ENCODE data around the gene CCNK.

The CCNK gene

DNA sequence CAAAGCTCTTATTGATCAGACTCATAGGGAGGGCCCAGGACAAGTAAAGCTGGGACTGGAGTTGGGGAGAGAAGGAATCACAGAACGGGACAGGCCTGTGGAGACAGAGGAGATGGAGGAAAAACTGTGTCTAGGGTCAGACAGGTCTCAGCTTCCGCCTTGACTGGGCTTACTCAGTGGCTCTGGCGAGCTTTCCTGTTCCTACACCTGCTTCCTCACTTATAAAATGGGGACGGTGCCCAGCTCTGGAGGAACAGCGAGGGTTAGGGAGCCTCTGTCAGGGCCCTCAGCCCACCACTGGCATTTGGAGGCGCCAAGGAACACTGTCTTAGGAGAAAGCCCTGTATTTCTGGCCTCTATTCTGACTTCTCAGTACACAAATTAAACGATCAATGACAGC, 35.3 kb upstream of the CCNK start:
- no peaks in the 10 kb centered on the region for H3K9me2 ChIP-seq (ENCODE audit: low read depth, low read length)
- no peak overlapping the region for H3K4me2 ChIP-seq (ENCODE audit: low read length)
- no peaks in the 10 kb centered on the region for H3F3A ChIP-seq (ENCODE audit: insufficient read depth, low read length)
- H2AFZ ChIP-seq (ENCODE audit: low read length), result no peak overlapping the region
- peaks cover 30% of the 10 kb centered on the region; the same call in 1 of the 2 replicates for H3K36me3 ChIP-seq (ENCODE audit: insufficient read depth, low read length)
- no peaks in the 10 kb centered on the region for H3K4me1 ChIP-seq (ENCODE audit: insufficient read depth, low read length, severe bottlenecking)
- no peaks in the 10 kb centered on the region for H4K20me1 ChIP-seq (ENCODE audit: insufficient read depth, low read length)
- H3K79me2 ChIP-seq (ENCODE audit: insufficient read depth, low read length), result no peaks in the 10 kb centered on the region
- no peak overlapping the region for H3K4me3 ChIP-seq (ENCODE audit: low read depth, low read length, poor library complexity, severe bottlenecking)
- no peak overlapping the region for H3K27ac ChIP-seq (ENCODE audit: low read depth, low read length, poor library complexity, severe bottlenecking)
- no peaks in the 10 kb centered on the region for H3K27me3 ChIP-seq (ENCODE audit: insufficient read depth, low read length)
- TF ChIP-seq, protein P1, sequence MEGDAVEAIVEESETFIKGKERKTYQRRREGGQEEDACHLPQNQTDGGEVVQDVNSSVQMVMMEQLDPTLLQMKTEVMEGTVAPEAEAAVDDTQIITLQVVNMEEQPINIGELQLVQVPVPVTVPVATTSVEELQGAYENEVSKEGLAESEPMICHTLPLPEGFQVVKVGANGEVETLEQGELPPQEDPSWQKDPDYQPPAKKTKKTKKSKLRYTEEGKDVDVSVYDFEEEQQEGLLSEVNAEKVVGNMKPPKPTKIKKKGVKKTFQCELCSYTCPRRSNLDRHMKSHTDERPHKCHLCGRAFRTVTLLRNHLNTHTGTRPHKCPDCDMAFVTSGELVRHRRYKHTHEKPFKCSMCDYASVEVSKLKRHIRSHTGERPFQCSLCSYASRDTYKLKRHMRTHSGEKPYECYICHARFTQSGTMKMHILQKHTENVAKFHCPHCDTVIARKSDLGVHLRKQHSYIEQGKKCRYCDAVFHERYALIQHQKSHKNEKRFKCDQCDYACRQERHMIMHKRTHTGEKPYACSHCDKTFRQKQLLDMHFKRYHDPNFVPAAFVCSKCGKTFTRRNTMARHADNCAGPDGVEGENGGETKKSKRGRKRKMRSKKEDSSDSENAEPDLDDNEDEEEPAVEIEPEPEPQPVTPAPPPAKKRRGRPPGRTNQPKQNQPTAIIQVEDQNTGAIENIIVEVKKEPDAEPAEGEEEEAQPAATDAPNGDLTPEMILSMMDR (IDR thresholded peaks at IDR 0.05; ENCODE audit: low read length), result no peak
- no peak for TF ChIP-seq EZH2 (IDR thresholded peaks at IDR 0.05; ENCODE audit: borderline replicate concordance, low read length)
- no peaks in the 10 kb centered on the region for H3K9me3 ChIP-seq (ENCODE audit: low read length)
- no peak overlapping the region for H3K9ac ChIP-seq (ENCODE audit: low read length)

DNA sequence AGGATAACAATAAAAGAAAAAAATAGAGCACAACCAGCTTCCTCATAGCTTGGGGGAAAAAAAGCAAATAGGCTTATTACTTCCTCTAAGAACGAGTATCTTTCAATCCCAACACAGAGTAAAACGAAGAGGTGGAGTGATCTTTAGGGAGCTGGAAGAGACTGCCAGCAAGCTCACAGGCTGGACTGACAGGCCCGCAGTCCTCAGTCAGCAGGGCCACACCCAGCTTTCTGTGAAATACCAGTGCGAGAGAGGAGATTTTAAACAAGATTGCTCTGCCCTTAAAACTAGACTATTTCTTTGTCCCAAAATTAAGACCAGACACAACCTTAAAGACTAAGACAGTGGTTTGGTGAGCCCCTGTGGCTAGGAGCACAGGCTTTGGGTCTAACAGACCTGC, 33.5 kb upstream of the CCNK start:
- Histone ChIP-seq H3K4me3 (ENCODE audit: low read depth, low read length, poor library complexity, severe bottlenecking) (no peak overlapping the region), H3K9me2 (ENCODE audit: low read depth, low read length) (no peaks in the 10 kb centered on the region), H3K36me3 (ENCODE audit: insufficient read depth, low read length) (peaks cover 28% of the 10 kb centered on the region; the same call in 1 of the 2 replicates), H3K9me3 (ENCODE audit: low read length) (no peaks in the 10 kb centered on the region), H3F3A (ENCODE audit: insufficient read depth, low read length) (no peaks in the 10 kb centered on the region), H3K27ac (ENCODE audit: low read depth, low read length, poor library complexity, severe bottlenecking) (no peak overlapping the region), H3K79me2 (ENCODE audit: insufficient read depth, low read length) (no peaks in the 10 kb centered on the region), H4K20me1 (ENCODE audit: insufficient read depth, low read length) (no peaks in the 10 kb centered on the region), H3K9ac (ENCODE audit: low read length) (no peak overlapping the region), H3K27me3 (ENCODE audit: insufficient read depth, low read length) (no peaks in the 10 kb centered on the region), H3K4me1 (ENCODE audit: insufficient read depth, low read length, severe bottlenecking) (no peaks in the 10 kb centered on the region), H2AFZ (ENCODE audit: low read length) (no peak overlapping the region), H3K4me2 (ENCODE audit: low read length) (no peak overlapping the region)
- no peak for TF ChIP-seq EZH2 (IDR thresholded peaks at IDR 0.05; ENCODE audit: borderline replicate concordance, low read length)
- TF ChIP-seq, protein P1 (IDR thresholded peaks at IDR 0.05; ENCODE audit: low read length), result no peak

DNA sequence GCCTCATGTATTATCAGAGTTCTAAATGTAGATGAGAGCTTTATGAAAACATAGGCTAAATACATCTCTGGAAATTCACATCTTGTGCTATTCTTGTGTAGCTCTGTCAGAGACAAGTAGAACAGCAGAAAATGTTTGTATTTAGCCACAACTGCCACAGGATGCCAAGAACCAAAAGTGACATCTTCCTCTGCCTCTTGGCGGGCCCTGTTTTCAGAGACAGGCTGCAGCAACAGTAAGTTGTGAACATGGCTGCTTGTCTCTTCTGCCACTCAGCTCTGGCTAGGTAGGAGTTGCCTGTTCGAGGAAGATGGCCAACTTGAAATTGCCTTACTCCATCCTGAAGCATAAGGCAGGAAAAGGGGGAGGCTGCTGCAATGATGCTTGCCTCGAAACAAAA, 30.9 kb upstream of the CCNK start:
- H3K9me2 ChIP-seq (ENCODE audit: low read depth, low read length), result no peaks in the 10 kb centered on the region
- H3F3A ChIP-seq (ENCODE audit: insufficient read depth, low read length), result no peaks in the 10 kb centered on the region
- no peaks in the 10 kb centered on the region for H4K20me1 ChIP-seq (ENCODE audit: insufficient read depth, low read length)
- no peaks in the 10 kb centered on the region for H3K79me2 ChIP-seq (ENCODE audit: insufficient read depth, low read length)
- TF ChIP-seq, protein P1 (IDR thresholded peaks at IDR 0.05; ENCODE audit: low read length), result no peak
- no peak for TF ChIP-seq EZH2 (IDR thresholded peaks at IDR 0.05; ENCODE audit: borderline replicate concordance, low read length)
- no peaks in the 10 kb centered on the region for H3K9me3 ChIP-seq (ENCODE audit: low read length)
- no peaks in the 10 kb centered on the region for H3K27me3 ChIP-seq (ENCODE audit: insufficient read depth, low read length)
- no peak overlapping the region for H2AFZ ChIP-seq (ENCODE audit: low read length)
- H3K9ac ChIP-seq (ENCODE audit: low read length), result no peak overlapping the region
- no peak overlapping the region for H3K4me2 ChIP-seq (ENCODE audit: low read length)
- H3K36me3 ChIP-seq (ENCODE audit: insufficient read depth, low read length), result peaks cover 27% of the 10 kb centered on the region; the same call in 1 of the 2 replicates
- H3K4me3 ChIP-seq (ENCODE audit: low read depth, low read length, poor library complexity, severe bottlenecking), result no peak overlapping the region
- H3K4me1 ChIP-seq (ENCODE audit: insufficient read depth, low read length, severe bottlenecking), result no peaks in the 10 kb centered on the region
- no peak overlapping the region for H3K27ac ChIP-seq (ENCODE audit: low read depth, low read length, poor library complexity, severe bottlenecking)
